ENCODE data around the gene SH3GL3. TPM values are rescaled to one million over a fixed set of nuclear protein-coding genes. Genes with fewer than 3 reads are reported as not detected.

SH3GL3 gene
- total and polyA plus RNA-seq, 4 donors = 0.31 to 8.4 (median 2.3) TPM

DNA sequence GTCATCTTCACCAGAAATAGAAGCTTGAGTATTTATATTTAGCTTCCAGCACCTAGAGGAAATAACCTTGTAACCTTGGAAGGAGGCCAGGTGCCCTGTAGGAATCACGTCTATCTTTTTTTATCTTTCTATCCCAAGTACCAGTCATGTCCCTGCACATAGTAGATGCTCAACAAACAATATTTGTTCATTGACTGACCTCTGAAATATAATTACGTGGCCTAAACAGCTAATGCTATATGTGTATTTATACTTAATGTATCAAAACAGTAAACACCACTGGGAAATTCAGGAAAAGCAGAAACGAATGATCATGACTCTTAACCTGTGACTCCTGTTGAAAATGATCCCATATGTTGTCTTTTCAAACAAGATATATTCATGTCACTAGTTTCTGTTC lies 108.9 kb downstream of the SH3GL3 start:
- TF ChIP-seq, protein P1, sequence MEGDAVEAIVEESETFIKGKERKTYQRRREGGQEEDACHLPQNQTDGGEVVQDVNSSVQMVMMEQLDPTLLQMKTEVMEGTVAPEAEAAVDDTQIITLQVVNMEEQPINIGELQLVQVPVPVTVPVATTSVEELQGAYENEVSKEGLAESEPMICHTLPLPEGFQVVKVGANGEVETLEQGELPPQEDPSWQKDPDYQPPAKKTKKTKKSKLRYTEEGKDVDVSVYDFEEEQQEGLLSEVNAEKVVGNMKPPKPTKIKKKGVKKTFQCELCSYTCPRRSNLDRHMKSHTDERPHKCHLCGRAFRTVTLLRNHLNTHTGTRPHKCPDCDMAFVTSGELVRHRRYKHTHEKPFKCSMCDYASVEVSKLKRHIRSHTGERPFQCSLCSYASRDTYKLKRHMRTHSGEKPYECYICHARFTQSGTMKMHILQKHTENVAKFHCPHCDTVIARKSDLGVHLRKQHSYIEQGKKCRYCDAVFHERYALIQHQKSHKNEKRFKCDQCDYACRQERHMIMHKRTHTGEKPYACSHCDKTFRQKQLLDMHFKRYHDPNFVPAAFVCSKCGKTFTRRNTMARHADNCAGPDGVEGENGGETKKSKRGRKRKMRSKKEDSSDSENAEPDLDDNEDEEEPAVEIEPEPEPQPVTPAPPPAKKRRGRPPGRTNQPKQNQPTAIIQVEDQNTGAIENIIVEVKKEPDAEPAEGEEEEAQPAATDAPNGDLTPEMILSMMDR (IDR thresholded peaks at IDR 0.05; ENCODE audit: control extremely low read depth, extremely low read depth) = no peak
- H3K4me1 ChIP-seq (ENCODE audit: control insufficient read depth in 5 of 5, insufficient read depth in 5 of 5, low read length in 5 of 5) = no peaks in the 10 kb centered on the region
- DNase-seq = no peak
- H3K27ac ChIP-seq (ENCODE audit: low read depth in 1 of 2, low read length in 1 of 2) = no peak overlapping the region
- H3K9ac ChIP-seq (ENCODE audit: insufficient read depth in 1 of 2, low read length in 2 of 2) = no peak overlapping the region
- no peaks in the 10 kb centered on the region for H3K27me3 ChIP-seq (ENCODE audit: control insufficient read depth in 3 of 3, insufficient read depth in 3 of 3, low read length in 2 of 3)
- H3K9me3 ChIP-seq (ENCODE audit: control insufficient read depth in 4 of 4, insufficient read depth in 3 of 4, low read length in 3 of 4) = peaks cover 0 to 2% (median 0%) of the 10 kb centered on the region in 4 donors
- WGBS, 2 donors = 24 to 52% methylated on average over 3 of the region's 3 CpGs
- H3K36me3 ChIP-seq (ENCODE audit: control insufficient read depth in 4 of 4, insufficient read depth in 4 of 4, low read length in 4 of 4) = no peaks in the 10 kb centered on the region
- H3K4me3 ChIP-seq = no peak overlapping the region
- ATAC-seq (ENCODE audit: insufficient read depth, low FRiP score) = no peak

DNA sequence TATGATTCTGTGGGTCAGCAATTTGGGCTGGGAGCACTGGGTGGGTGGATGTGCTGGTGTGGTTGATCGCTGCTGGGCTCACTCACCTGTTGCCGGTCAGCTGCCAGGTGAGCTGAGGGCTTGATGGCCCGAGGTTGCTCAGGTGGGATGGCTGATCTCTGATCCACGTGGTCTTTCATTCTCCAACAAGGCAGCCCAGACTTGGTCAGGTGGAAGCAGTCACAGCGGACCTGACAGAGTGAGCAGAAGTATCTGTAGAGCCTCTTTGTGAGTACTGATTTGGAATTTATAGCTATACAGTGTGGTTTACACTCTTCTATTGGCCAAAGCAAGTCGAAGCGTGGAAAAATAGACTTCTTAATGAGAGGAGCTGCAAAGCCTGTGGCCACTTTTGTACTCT lies 109.6 kb downstream of the SH3GL3 start:
- Histone ChIP-seq H3K27me3 (ENCODE audit: control insufficient read depth in 3 of 3, insufficient read depth in 3 of 3, low read length in 2 of 3) (no peaks in the 10 kb centered on the region), H3K27ac (ENCODE audit: low read depth in 1 of 2, low read length in 1 of 2) (no peak overlapping the region), H3K4me1 (ENCODE audit: control insufficient read depth in 5 of 5, insufficient read depth in 5 of 5, low read length in 5 of 5) (no peaks in the 10 kb centered on the region), H3K4me3 (no peak overlapping the region), H3K36me3 (ENCODE audit: control insufficient read depth in 4 of 4, insufficient read depth in 4 of 4, low read length in 4 of 4) (no peaks in the 10 kb centered on the region), H3K9me3 (ENCODE audit: control insufficient read depth in 4 of 4, insufficient read depth in 3 of 4, low read length in 3 of 4) (peaks cover 0 to 2% (median 0%) of the 10 kb centered on the region in 4 donors), H3K9ac (ENCODE audit: insufficient read depth in 1 of 2, low read length in 2 of 2) (no peak overlapping the region)
- WGBS, 2 donors = 84 to 92% methylated on average over 7 of the region's 7 CpGs
- TF ChIP-seq, protein P1 (IDR thresholded peaks at IDR 0.05; ENCODE audit: control extremely low read depth, extremely low read depth) = no peak
- ATAC-seq (ENCODE audit: insufficient read depth, low FRiP score) (no peak), DNase-seq (no peak)

DNA sequence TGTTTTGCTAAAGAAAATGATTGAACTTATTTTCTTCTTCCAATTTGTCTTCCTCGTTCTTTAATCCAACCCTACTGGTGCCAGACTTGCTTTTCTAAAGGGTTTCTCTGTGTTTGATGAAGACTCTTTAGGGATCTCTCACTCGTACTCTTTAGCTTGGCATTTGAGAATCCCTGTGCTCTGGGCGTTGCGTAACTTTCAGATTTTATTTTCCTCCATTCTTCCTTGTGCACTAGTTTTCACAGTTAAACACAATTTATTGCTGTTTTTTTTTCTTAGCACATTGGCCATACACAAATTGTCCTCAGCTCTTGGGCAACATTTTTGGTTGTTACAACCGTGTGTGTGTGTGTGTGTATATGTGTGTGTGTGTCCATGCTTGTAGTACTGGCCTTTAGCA lies 111.0 kb downstream of the SH3GL3 start:
- H3K4me1 ChIP-seq (ENCODE audit: control insufficient read depth in 5 of 5, insufficient read depth in 5 of 5, low read length in 5 of 5) = no peaks in the 10 kb centered on the region
- DNase-seq (no peak), ATAC-seq (ENCODE audit: insufficient read depth, low FRiP score) (no peak)
- WGBS, 2 donors = 67 to 82% methylated on average over 5 of the region's 5 CpGs
- H3K27ac ChIP-seq (ENCODE audit: low read depth in 1 of 2, low read length in 1 of 2) = no peak overlapping the region
- no peak overlapping the region for H3K4me3 ChIP-seq
- H3K9me3 ChIP-seq (ENCODE audit: control insufficient read depth in 4 of 4, insufficient read depth in 3 of 4, low read length in 3 of 4) = peaks cover 0 to 2% (median 0%) of the 10 kb centered on the region in 4 donors
- no peaks in the 10 kb centered on the region for H3K27me3 ChIP-seq (ENCODE audit: control insufficient read depth in 3 of 3, insufficient read depth in 3 of 3, low read length in 2 of 3)
- TF ChIP-seq, protein P1 (IDR thresholded peaks at IDR 0.05; ENCODE audit: control extremely low read depth, extremely low read depth) = no peak
- no peaks in the 10 kb centered on the region for H3K36me3 ChIP-seq (ENCODE audit: control insufficient read depth in 4 of 4, insufficient read depth in 4 of 4, low read length in 4 of 4)
- H3K9ac ChIP-seq (ENCODE audit: insufficient read depth in 1 of 2, low read length in 2 of 2) = no peak overlapping the region

DNA sequence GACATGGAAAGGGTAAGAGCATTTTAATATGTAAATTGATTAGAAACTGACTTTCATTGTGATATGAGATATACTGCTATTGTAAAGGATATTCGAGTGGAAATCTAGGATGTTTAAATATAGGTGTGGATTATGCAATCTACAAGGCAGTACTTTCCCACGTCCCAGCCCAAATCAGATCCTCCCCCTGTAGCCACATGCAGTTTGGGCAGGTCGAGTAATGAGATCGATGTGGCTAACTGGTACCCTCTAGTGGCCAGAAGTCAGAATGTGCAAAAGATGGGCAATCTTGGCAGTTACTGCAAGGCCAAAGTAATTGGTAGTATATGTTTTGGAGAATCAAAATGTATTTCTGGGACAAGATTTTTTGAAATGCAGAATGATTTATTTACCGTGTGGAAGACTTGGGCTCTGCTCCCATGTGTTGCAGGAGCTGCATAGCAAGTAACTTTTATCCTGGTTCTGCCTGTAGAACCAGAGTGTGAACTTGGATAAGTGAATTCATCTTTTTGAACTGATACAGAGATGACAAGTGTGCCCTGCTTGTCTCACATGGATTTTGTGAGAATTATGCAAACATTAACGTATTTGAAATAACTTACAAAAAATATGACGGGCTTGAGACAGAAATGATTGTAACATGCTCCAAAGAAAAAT lies 112.3 kb downstream of the SH3GL3 start:
- H3K4me3 ChIP-seq = no peak overlapping the region
- ATAC-seq (ENCODE audit: insufficient read depth, low FRiP score) = peak; percentile 62
- 8 to 15% methylated on average over 7 of the region's 7 CpGs for WGBS, 2 donors
- no peaks in the 10 kb centered on the region for H3K36me3 ChIP-seq (ENCODE audit: control insufficient read depth in 4 of 4, insufficient read depth in 4 of 4, low read length in 4 of 4)
- DNase-seq = peak; percentile 74 to 84 (median 77)
- H3K9me3 ChIP-seq (ENCODE audit: control insufficient read depth in 4 of 4, insufficient read depth in 3 of 4, low read length in 3 of 4) = peaks cover 0 to 2% (median 0%) of the 10 kb centered on the region in 4 donors
- no peaks in the 10 kb centered on the region for H3K27me3 ChIP-seq (ENCODE audit: control insufficient read depth in 3 of 3, insufficient read depth in 3 of 3, low read length in 2 of 3)
- H3K9ac ChIP-seq (ENCODE audit: insufficient read depth in 1 of 2, low read length in 2 of 2) = no peak overlapping the region
- no peaks in the 10 kb centered on the region for H3K4me1 ChIP-seq (ENCODE audit: control insufficient read depth in 5 of 5, insufficient read depth in 5 of 5, low read length in 5 of 5)
- no peak overlapping the region for H3K27ac ChIP-seq (ENCODE audit: low read depth in 1 of 2, low read length in 1 of 2)
- TF ChIP-seq, protein P1 (IDR thresholded peaks at IDR 0.05; ENCODE audit: control extremely low read depth, extremely low read depth) = peak; percentile 49

All from lung (tissue), 12 donors.